GM18499 (cell line): ENCODE results near the gene ASB10.
A peak's percentile ranks its signal among the peaks of the same experiment; 100 is the strongest.

ENCODE experiments used
- ATAC-seq: cut with Tn5 transposase; IDR thresholded peaks from one replicate; pipeline ENCODE4 v1.9.1; 2021; ENCODE audit warnings: moderate number of reproducible peaks; ENCODE audit not compliant: insufficient read depth, unreplicated experiment

The ASB10 gene

GRCh38 chr7:151186640-151187408, at the start of gene ASB10:
Gene ASB10 (minus strand): TSS chr7:151187250. CDS start chr7:151187130, 120 bp downstream.
- ATAC-seq = no peak

GRCh38 chr7:151236406-151236805, 49.4 kb upstream of the ASB10 start:
- ATAC-seq = no peak

- no peak for ATAC-seq
Observed at GRCh38 chr7:151235091-151235787, 48.2 kb upstream of the ASB10 start.

GRCh38 chr7:151233804-151234203, 46.8 kb upstream of the ASB10 start:
- ATAC-seq = no peak

GRCh38 chr7:151232917-151233701, 46.1 kb upstream of the ASB10 start:
- no peak for ATAC-seq

GRCh38 chr7:151232091-151232916, 45.3 kb upstream of the ASB10 start, which contains the start of gene CHPF2:
Gene CHPF2 (plus strand): TSS chr7:151232483. CDS start chr7:151234012, 1,529 bp downstream.
- ATAC-seq = peak; percentile 82

- no peak for ATAC-seq
Observed at GRCh38 chr7:151231080-151231479, 44.0 kb upstream of the ASB10 start.

GRCh38 chr7:151229249-151229648, 42.2 kb upstream of the ASB10 start:
- ATAC-seq = no peak

GRCh38 chr7:151228024-151228866, 41.2 kb upstream of the ASB10 start:
- no peak for ATAC-seq

GRCh38 chr7:151226875-151227782, 40.1 kb upstream of the ASB10 start, which contains the start of gene ABCF2:
Gene ABCF2 (minus strand): TSS chr7:151227205. CDS start chr7:151226458, 747 bp downstream.
- peak; percentile 87 for ATAC-seq

GRCh38 chr7:151226560-151226874, 39.5 kb upstream of the ASB10 start:
- ATAC-seq = no peak

- ATAC-seq = no peak
Observed at GRCh38 chr7:151225948-151226510, 39.0 kb upstream of the ASB10 start.

- no peak for ATAC-seq
Observed at GRCh38 chr7:151223728-151224127, 36.7 kb upstream of the ASB10 start.

- no peak for ATAC-seq
Observed at GRCh38 chr7:151218170-151218569, 31.1 kb upstream of the ASB10 start.

GRCh38 chr7:151215396-151215795, 28.3 kb upstream of the ASB10 start:
- no peak for ATAC-seq

- no peak for ATAC-seq
Observed at GRCh38 chr7:151213826-151214225, 26.8 kb upstream of the ASB10 start.

GRCh38 chr7:151212626-151213025, 25.6 kb upstream of the ASB10 start:
- ATAC-seq = no peak
